ENCODE data around the gene TRAPPC10. TPM values are rescaled to one million over a fixed set of nuclear protein-coding genes. Genes with fewer than 3 reads are reported as not detected.

Gene TRAPPC10
- total RNA-seq, 1 experiment from 2014 or later: 31.5 TPM

- no peak overlapping the region for H3K4me3 ChIP-seq (replicated peaks in 1 of 2; ENCODE audit: low read depth in 1 of 2, low read length in 2 of 2)
- H4K20me1 ChIP-seq (ENCODE audit: insufficient read depth): no peaks in the 10 kb centered on the region
- H3K36me3 ChIP-seq (ENCODE audit: control insufficient read depth in 1 of 2, insufficient read depth in 2 of 2, low read length in 2 of 2): peaks cover 19 to 28% of the 10 kb centered on the region in 2 experiments; a peak in 3 of 4 replicates
- no peaks in the 10 kb centered on the region for H3K4me1 ChIP-seq (ENCODE audit: control insufficient read depth in 1 of 2, insufficient read depth in 2 of 2, low read length in 2 of 2)
- no peak overlapping the region for H3K4me2 ChIP-seq (ENCODE audit: low read length)
- no peaks in the 10 kb centered on the region; the same call in 1 of the 2 replicates for H3K79me2 ChIP-seq (ENCODE audit: insufficient read depth, low read length)
- ChIA-PET CTCF (no interaction called here), RAD21 (ENCODE audit: low non-redundant PET in 1 of 2, low total read pairs in 2 of 2, uncharacterized antibody in 2 of 2, unreplicated experiment in 2 of 2) (no interaction called here), POLR2A (interaction anchor here (1.2 kb wide), 1 partner anchor 22 kb away, joined by 4 read pairs; no protein-coding TSS in a partner anchor)
- no peaks in the 10 kb centered on the region for H3K9me2 ChIP-seq (ENCODE audit: insufficient read depth)
- ATAC-seq (no peak), DNase-seq (ENCODE audit: low read depth, low spot score) (no peak)
- BruUV-seq (replicated peaks): no TSS peak
- H3K9ac ChIP-seq (ENCODE audit: low read length): no peak overlapping the region
- H3K27ac ChIP-seq (ENCODE audit: low read depth, low read length): no peak overlapping the region
- TF ChIP-seq, protein P1, sequence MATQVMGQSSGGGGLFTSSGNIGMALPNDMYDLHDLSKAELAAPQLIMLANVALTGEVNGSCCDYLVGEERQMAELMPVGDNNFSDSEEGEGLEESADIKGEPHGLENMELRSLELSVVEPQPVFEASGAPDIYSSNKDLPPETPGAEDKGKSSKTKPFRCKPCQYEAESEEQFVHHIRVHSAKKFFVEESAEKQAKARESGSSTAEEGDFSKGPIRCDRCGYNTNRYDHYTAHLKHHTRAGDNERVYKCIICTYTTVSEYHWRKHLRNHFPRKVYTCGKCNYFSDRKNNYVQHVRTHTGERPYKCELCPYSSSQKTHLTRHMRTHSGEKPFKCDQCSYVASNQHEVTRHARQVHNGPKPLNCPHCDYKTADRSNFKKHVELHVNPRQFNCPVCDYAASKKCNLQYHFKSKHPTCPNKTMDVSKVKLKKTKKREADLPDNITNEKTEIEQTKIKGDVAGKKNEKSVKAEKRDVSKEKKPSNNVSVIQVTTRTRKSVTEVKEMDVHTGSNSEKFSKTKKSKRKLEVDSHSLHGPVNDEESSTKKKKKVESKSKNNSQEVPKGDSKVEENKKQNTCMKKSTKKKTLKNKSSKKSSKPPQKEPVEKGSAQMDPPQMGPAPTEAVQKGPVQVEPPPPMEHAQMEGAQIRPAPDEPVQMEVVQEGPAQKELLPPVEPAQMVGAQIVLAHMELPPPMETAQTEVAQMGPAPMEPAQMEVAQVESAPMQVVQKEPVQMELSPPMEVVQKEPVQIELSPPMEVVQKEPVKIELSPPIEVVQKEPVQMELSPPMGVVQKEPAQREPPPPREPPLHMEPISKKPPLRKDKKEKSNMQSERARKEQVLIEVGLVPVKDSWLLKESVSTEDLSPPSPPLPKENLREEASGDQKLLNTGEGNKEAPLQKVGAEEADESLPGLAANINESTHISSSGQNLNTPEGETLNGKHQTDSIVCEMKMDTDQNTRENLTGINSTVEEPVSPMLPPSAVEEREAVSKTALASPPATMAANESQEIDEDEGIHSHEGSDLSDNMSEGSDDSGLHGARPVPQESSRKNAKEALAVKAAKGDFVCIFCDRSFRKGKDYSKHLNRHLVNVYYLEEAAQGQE (IDR thresholded peaks at IDR 0.05; ENCODE audit: low read depth): no peak
- TF ChIP-seq POLR2AphosphoS5 (IDR thresholded peaks at IDR 0.05; ENCODE audit: low read depth, low read length): no peak
- TF ChIP-seq SIN3A (IDR thresholded peaks at IDR 0.05; ENCODE audit: low read depth): no peak
- no peak for TF ChIP-seq RAD21 (IDR thresholded peaks at IDR 0.05; ENCODE audit: low read depth)
- no peak for TF ChIP-seq EGR1 (IDR thresholded peaks at IDR 0.05; ENCODE audit: low read depth)
- TF ChIP-seq TCF7L2 (IDR thresholded peaks at IDR 0.05; ENCODE audit: borderline replicate concordance, extremely low read depth, insufficient read depth, insufficient read length): no peak
- TF ChIP-seq SRF (IDR thresholded peaks at IDR 0.05; ENCODE audit: low read depth): no peak
- TF ChIP-seq, protein P2, sequence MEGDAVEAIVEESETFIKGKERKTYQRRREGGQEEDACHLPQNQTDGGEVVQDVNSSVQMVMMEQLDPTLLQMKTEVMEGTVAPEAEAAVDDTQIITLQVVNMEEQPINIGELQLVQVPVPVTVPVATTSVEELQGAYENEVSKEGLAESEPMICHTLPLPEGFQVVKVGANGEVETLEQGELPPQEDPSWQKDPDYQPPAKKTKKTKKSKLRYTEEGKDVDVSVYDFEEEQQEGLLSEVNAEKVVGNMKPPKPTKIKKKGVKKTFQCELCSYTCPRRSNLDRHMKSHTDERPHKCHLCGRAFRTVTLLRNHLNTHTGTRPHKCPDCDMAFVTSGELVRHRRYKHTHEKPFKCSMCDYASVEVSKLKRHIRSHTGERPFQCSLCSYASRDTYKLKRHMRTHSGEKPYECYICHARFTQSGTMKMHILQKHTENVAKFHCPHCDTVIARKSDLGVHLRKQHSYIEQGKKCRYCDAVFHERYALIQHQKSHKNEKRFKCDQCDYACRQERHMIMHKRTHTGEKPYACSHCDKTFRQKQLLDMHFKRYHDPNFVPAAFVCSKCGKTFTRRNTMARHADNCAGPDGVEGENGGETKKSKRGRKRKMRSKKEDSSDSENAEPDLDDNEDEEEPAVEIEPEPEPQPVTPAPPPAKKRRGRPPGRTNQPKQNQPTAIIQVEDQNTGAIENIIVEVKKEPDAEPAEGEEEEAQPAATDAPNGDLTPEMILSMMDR (IDR thresholded peaks at IDR 0.05 in 2 of 3, conservative IDR thresholded peaks at IDR 0.05 in 1 of 3; ENCODE audit: borderline replicate concordance in 1 of 3, insufficient read depth in 1 of 3, low read depth in 2 of 3, low read length in 2 of 3): no peak
- TF ChIP-seq JUND (IDR thresholded peaks at IDR 0.05): no peak
- TF ChIP-seq, protein P3, sequence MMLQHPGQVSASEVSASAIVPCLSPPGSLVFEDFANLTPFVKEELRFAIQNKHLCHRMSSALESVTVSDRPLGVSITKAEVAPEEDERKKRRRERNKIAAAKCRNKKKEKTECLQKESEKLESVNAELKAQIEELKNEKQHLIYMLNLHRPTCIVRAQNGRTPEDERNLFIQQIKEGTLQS (IDR thresholded peaks at IDR 0.05): no peak
- TF ChIP-seq MAX (IDR thresholded peaks at IDR 0.05): no peak
- TF ChIP-seq, protein P4, sequence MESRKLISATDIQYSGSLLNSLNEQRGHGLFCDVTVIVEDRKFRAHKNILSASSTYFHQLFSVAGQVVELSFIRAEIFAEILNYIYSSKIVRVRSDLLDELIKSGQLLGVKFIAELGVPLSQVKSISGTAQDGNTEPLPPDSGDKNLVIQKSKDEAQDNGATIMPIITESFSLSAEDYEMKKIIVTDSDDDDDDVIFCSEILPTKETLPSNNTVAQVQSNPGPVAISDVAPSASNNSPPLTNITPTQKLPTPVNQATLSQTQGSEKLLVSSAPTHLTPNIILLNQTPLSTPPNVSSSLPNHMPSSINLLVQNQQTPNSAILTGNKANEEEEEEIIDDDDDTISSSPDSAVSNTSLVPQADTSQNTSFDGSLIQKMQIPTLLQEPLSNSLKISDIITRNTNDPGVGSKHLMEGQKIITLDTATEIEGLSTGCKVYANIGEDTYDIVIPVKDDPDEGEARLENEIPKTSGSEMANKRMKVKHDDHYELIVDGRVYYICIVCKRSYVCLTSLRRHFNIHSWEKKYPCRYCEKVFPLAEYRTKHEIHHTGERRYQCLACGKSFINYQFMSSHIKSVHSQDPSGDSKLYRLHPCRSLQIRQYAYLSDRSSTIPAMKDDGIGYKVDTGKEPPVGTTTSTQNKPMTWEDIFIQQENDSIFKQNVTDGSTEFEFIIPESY (IDR thresholded peaks at IDR 0.05; ENCODE audit: extremely low read depth, insufficient replicate concordance, low read length): no peak
- TF ChIP-seq ZNF274 (IDR thresholded peaks at IDR 0.05; ENCODE audit: low read depth, low read length): no peak
- no peak for TF ChIP-seq CBX3 (IDR thresholded peaks at IDR 0.05; ENCODE audit: low read depth)
- no peak overlapping the region for H2AFZ ChIP-seq (ENCODE audit: low read depth, low read length, poor library complexity, severe bottlenecking)
- no peaks in the 10 kb centered on the region for H3K9me3 ChIP-seq (ENCODE audit: control insufficient read depth in 1 of 2, insufficient read depth in 1 of 2, low read depth in 1 of 2, low read length in 2 of 2)
- no peaks in the 10 kb centered on the region for H3K27me3 ChIP-seq (ENCODE audit: insufficient read depth, low read length)
- intact Hi-C loops (cut with micrococcal nuclease): no loop called here
These were observed 73.6 kb downstream of the TRAPPC10 start for GRCh38 chr21:44085491-44086321.
